Mononuclear cell (primary cell): ENCODE results near the gene NDUFB10. TPM values are rescaled to one million over a fixed set of nuclear protein-coding genes. Genes with fewer than 3 reads are reported as not detected.
"Not testable (repeated sequence)": the region's sequence is repeated elsewhere in the genome, so short reads cannot be mapped to it uniquely, and the experiment has no call there.

Experiments used
- H3K27me3 ChIP-seq: 2 replicates; pipeline ENCODE4 v1.6.0; 2011; ENCODE audit warnings: low read length, control low read depth; ENCODE audit not compliant: insufficient read depth
- H3K4me1 ChIP-seq: 2 replicates; pipeline ENCODE4 v1.5.1; 2011; ENCODE audit warnings: mild to moderate bottlenecking, low read length, control low read depth; ENCODE audit not compliant: insufficient read depth
- H3K4me3 ChIP-seq: 2 replicates; pipeline ENCODE4 v1.5.1; 2011; ENCODE audit warnings: mild to moderate bottlenecking, low read length, moderate library complexity
- H3K9me3 ChIP-seq: 2 replicates; pipeline ENCODE4 v1.5.1; 2011; ENCODE audit warnings: low read depth, mild to moderate bottlenecking, control low read depth, low read length
- total RNA-seq: library from RNA; depleted of rRNA; stranded (reverse); fragments of >200 nt; gene quantifications from one replicate; pipeline ENCODE4 v1.2.3, GENCODE V29; 2012

Gene NDUFB10
- total RNA-seq, 1 donor = 57.1 TPM

DNA sequence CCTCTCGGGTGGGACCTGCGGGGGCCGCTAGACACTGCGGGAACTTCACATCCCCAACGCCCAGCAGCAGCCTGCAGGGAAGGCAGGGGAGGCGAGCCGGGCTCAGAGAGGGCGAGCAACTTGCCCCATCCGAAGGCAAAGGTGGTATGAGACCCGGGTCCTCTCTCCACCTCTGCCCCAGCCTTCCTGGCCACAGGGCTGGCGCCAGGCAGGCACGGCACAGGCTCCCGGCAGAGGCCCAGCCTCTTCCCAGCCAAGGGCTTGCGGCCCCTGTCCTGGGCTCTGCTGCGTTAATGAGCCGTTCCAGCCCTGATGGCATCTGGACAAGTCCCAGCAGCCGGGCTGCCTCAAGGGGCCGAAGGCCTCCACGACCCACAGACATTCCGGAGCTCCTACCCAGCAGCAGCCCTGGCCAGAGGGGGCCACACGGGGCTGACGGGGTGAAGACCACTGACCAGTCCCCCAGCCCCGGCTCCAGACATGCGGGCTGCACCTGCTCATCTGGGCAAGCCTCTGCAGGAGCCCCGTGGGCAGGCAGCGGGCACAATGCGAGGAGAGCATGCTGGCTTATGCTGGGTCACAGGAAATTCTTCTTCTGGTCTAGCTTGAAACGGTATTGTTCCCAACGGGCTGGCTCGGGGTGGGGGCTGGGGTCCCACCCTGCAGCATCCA is 39.9 kb upstream of the NDUFB10 start:
- Histone ChIP-seq H3K4me3 (no peak overlapping the region), H3K27me3 (peaks cover 62% of the 10 kb centered on the region)

GRCh38 chr16:1920122-1920521 is 39.2 kb upstream of the NDUFB10 start:
- not testable (repeated sequence) for H3K4me1 ChIP-seq, H3K9me3 ChIP-seq, H3K4me3 ChIP-seq
- peaks cover 62% of the 10 kb centered on the region for H3K27me3 ChIP-seq

More for the DNA sequence above, 39.9 kb upstream of the NDUFB10 start:
- H3K9me3 ChIP-seq = no peaks in the 10 kb centered on the region
- peaks cover 4% of the 10 kb centered on the region for H3K4me1 ChIP-seq

GRCh38 chr16:1920727-1921171 is 38.6 kb upstream of the NDUFB10 start:
- no peaks in the 10 kb centered on the region for H3K9me3 ChIP-seq
- H3K27me3 ChIP-seq = peaks cover 61% of the 10 kb centered on the region
- no peak overlapping the region for H3K4me3 ChIP-seq
- peaks cover 4% of the 10 kb centered on the region for H3K4me1 ChIP-seq

DNA sequence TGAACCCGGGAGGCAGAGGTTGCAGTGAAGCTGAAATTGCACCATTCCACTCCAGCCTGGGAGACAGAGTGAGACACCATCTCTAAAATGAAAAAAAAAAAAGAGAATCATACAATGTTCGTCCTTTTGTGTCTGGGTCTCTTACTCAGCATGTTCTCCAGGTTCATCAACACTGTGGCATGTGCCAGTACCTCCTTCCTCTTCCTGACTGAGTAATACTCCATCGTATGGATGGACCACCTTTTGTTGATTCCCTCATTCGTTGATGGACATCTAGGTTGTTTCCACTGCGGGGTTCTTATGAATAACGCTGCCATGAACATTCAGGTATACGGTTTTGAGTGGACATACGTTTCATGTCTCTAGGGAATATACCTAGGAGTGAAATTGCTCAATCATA is 37.0 kb upstream of the NDUFB10 start:
- Histone ChIP-seq H3K27me3 (peaks cover 53% of the 10 kb centered on the region), H3K4me3 (no peak overlapping the region)

GRCh38 chr16:1923299-1924034 is 35.9 kb upstream of the NDUFB10 start:
- Histone ChIP-seq H3K27me3 (peaks cover 50% of the 10 kb centered on the region), H3K4me1 (peaks cover 4% of the 10 kb centered on the region), H3K9me3 (no peaks in the 10 kb centered on the region), H3K4me3 (no peak overlapping the region)

More for the DNA sequence above, 37.0 kb upstream of the NDUFB10 start:
- Histone ChIP-seq H3K9me3 (no peaks in the 10 kb centered on the region), H3K4me1 (peaks cover 4% of the 10 kb centered on the region)

DNA sequence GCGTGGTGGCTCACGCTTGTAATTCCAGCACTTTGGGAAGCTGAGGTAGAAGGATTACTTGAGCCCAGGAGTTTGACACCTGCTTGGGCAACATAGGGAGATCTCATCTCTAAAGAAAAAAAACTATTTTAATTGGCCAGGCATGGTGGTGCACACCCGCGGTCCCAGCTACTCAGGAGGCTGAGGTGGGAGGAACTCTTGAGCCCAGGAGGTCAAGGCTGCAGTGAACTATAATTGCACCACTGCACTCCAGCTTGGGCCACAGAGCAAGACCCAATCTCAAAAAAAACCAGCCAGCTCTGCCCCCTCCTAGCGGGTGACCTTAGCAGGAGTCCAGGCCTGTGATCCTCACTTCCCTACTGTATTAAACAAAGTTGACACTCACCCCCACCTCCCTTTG is 35.2 kb upstream of the NDUFB10 start:
- Histone ChIP-seq H3K9me3 (no peaks in the 10 kb centered on the region), H3K4me3 (no peak overlapping the region), H3K27me3 (peaks cover 45% of the 10 kb centered on the region), H3K4me1 (peaks cover 5% of the 10 kb centered on the region)

- Histone ChIP-seq H3K4me3 (no peak overlapping the region), H3K27me3 (peaks cover 25% of the 10 kb centered on the region), H3K9me3 (no peaks in the 10 kb centered on the region), H3K4me1 (peaks cover 13% of the 10 kb centered on the region)
Measured at GRCh38 chr16:1926271-1926670, 33.1 kb upstream of the NDUFB10 start.

DNA sequence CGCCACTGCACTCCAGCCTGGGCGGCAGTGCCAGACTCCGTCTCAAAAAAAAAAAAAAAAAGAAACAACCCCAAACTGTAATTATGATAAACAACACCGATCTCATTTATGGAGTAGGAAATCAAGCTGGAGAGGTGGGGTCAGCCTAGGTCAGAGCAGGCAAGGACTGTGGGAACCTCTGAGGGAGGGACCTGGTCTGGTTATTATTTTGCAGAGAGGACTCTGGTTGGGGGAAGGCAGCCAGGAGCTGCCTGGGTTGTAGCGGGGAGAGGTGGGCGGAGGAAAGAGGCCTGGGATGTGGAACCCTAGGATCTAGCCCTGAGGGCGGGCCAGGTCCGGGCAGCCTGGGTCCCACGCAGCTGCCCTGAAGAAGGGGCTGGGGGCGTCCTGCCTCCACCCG is 30.2 kb upstream of the NDUFB10 start:
- Histone ChIP-seq H3K27me3 (peaks cover 2% of the 10 kb centered on the region), H3K4me3 (peak overlapping the region; percentile 29)

GRCh38 chr16:1929578-1930337 is 29.6 kb upstream of the NDUFB10 start:
- Histone ChIP-seq H3K9me3 (no peaks in the 10 kb centered on the region), H3K4me1 (peaks cover 9% of the 10 kb centered on the region), H3K4me3 (peak overlapping the region; percentile 29), H3K27me3 (no peaks in the 10 kb centered on the region)

More for the DNA sequence above, 30.2 kb upstream of the NDUFB10 start:
- H3K9me3 ChIP-seq = no peaks in the 10 kb centered on the region
- H3K4me1 ChIP-seq = peaks cover 9% of the 10 kb centered on the region

- H3K27me3 ChIP-seq = no peaks in the 10 kb centered on the region
- peaks cover 9% of the 10 kb centered on the region for H3K4me1 ChIP-seq
- H3K9me3 ChIP-seq = no peaks in the 10 kb centered on the region
- no peak overlapping the region for H3K4me3 ChIP-seq
Measured at GRCh38 chr16:1930338-1930720, 29.0 kb upstream of the NDUFB10 start.

- no peaks in the 10 kb centered on the region for H3K27me3 ChIP-seq
- no peaks in the 10 kb centered on the region for H3K9me3 ChIP-seq
- no peak overlapping the region for H3K4me3 ChIP-seq
- peaks cover 22% of the 10 kb centered on the region for H3K4me1 ChIP-seq
Measured at GRCh38 chr16:1932050-1933028, 27.0 kb upstream of the NDUFB10 start.

DNA sequence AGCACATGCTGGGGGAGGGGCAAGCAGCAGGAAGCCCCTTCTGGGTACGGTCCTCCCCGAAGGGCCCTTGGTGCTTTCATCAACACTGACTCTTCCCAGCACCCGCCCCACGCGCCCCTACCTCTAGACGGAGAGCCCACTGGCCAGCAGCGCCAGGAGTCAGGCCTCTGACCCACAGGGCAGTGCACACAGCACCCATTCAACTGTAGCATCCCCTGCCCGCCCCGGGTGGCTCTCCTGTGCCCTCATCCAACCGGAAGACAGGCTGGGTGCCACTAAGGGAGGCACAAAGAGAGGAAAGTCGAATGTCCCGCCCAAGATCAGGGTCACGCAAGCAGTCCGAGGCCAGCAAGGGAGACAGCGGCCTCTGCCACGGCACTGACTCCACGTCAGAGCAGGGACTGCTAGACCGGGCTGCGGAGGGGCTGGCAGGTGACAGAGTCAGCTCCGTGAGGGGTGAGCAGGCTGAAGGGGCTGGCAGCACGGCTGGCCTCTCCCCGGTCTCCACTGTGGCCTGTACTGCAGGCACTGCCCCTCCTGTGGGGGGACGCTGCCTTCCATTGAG is 26.2 kb upstream of the NDUFB10 start:
- Histone ChIP-seq H3K9me3 (no peaks in the 10 kb centered on the region), H3K27me3 (no peaks in the 10 kb centered on the region), H3K4me1 (peaks cover 30% of the 10 kb centered on the region), H3K4me3 (no peak overlapping the region)

GRCh38 chr16:1936945-1937479 is 22.3 kb upstream of the NDUFB10 start:
- Histone ChIP-seq H3K9me3 (no peaks in the 10 kb centered on the region), H3K27me3 (no peaks in the 10 kb centered on the region), H3K4me1 (peaks cover 58% of the 10 kb centered on the region), H3K4me3 (no peak overlapping the region)

GRCh38 chr16:1938316-1938715 is 21.0 kb upstream of the NDUFB10 start:
- Histone ChIP-seq H3K9me3 (no peaks in the 10 kb centered on the region), H3K4me1 (peaks cover 66% of the 10 kb centered on the region), H3K4me3 (no peak overlapping the region), H3K27me3 (no peaks in the 10 kb centered on the region)
